Prostate gland (tissue), 2 donors: ENCODE data around the gene MAPK1.

Experiments
- CTCF ChIP-seq, 4 experiments: fragments of 200-600 bp in 2 of 4; fragments of 450-650 bp in 2 of 4; sonication (generic) in 2 of 4; IDR thresholded peaks; 1 replicate in 3 of 4; 2 replicates in 1 of 4; pipeline ENCODE4 v1.5.1; 2016 to 2019; ENCODE audit warnings: antibody characterized with exemption in 4 of 4, mild to moderate bottlenecking in 2 of 4, moderate library complexity in 2 of 4
- POLR2AphosphoS5 ChIP-seq: sonication (generic); formaldehyde crosslinking; IDR thresholded peaks from one replicate; pipeline ENCODE4 v1.6.1; 2017; ENCODE audit warnings: antibody characterized with exemption

GRCh38 chr22:21876486-21877176, 9.2 kb upstream of the MAPK1 start:
- TF ChIP-seq CTCF (IDR thresholded peaks at IDR 0.05) (no peak), POLR2AphosphoS5 (no peak)
